ENCODE results near the gene PLIN1. TPM values are rescaled to one million over a fixed set of nuclear protein-coding genes. Genes with fewer than 3 reads are reported as not detected.

PLIN1 gene
- total RNA-seq, 1 donor from 2014 or later: not detected

GRCh38 chr15:89654301-89654761 lies 24.8 kb downstream of the PLIN1 start:
- no peak for DNase-seq (ENCODE audit: low read depth in 2 of 2)

DNA sequence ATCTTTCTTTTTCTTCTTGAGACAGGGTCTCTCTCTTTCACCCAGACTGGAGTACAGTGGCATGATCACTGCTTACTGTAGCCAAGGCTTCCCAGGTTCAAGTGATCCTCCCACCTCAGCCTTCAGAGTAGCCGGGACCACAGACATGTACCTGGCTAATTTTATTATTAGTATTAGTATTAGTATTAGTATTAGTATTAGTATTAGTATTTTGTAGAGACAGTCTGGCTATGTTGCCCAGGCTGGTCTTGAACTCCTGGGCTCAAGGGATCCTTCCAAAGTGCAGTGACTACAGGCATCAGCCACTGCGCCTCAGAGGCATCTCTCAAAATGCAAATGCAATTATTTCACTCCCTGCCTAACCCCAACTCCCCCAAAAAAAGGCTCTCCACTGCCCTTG lies 25.6 kb downstream of the PLIN1 start:
- DNase-seq (ENCODE audit: low read depth in 2 of 2): no peak

DNA sequence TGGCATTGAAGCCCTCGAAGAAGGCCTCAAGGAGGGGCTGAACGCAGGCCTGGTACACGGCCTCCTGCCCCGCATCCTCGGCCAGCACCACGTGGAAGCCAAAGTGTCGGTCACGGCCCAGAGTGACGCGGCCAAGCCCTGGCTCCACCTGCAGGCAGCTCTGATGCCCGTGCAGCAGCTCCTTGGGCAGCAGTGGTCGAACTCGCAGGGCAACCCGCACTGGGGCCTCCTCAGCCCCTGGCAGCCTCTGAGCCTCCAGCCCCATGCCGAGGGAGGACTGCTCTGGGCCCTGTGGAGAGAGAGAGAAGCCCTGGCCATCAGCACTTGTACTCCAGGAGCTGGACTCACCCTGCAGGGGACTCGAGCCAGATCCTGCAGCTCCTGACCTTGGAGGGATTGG lies 26.5 kb downstream of the PLIN1 start:
- DNase-seq (ENCODE audit: low read depth in 2 of 2): no peak

DNA sequence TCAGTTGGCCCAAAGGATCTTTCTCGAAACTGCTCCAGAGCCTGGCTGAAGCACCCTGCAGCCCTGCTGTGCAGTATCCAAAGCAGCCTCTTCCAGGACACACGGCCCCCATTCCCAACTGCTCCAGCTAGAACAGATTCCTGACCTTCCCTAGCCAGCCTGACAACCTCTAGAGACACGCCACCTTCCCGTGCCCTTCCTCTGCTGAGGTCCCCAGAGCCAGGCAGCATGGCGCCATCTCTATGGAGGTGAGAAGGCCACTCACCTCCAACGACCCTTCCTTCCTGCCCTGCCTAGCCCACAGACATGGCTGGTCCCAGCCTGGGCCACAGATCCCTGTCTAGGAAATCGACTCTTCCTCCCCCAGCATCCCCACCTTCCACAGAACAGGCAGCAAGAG lies 27.0 kb downstream of the PLIN1 start:
- no peak for DNase-seq (ENCODE audit: low read depth in 2 of 2)

GRCh38 chr15:89649716-89650115 lies 29.5 kb downstream of the PLIN1 start:
- no peak for DNase-seq (ENCODE audit: low read depth in 2 of 2)

GRCh38 chr15:89649013-89649625 lies 30.0 kb downstream of the PLIN1 start:
- no peak for DNase-seq (ENCODE audit: low read depth in 2 of 2)

DNA sequence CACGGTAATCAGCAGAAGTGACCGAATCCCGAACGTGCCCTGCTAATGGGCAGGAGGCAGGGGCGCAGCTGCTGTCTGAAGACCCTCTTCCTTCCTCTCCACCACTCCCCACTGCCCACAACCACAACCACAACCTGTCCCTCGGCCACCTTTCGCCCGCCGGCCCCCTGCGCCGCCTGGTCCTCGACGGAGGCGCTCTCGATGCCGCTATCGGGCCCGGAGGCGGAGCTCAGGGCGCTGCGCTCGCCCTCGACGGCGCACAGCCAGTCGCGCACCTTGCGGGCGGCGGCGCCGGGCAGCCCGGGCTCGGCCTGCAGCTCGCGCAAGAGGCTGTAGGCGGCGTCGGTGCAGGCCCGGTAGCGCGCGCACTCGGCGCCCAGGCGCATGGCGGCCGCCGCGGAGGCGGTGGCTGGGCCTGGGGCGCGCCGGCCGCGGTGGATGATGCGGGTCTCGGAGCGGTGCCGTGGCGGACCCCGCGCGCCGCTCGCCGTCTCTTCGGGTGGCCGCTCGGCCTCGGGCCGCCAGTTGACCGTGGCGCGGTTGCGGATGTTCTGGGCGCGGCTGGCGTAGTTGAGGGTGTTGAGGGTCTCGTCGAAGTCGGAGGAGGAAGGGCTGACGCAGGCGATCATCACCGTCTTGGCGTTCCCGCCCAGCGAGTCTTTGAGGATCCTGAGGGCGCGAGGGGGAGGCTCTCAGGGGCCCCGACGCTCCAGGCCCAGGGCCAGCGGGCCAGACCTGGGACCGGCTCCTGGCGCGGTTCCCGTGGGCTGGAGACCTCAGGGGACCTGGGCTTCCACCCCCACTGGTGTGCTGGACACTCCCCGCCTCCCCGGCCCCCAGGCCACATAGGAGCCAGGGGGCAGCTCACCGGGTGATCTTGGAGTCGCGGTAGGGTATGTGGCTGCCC lies 30.8 kb downstream of the PLIN1 start:
- DNase-seq (ENCODE audit: low read depth in 2 of 2): no peak

DNA sequence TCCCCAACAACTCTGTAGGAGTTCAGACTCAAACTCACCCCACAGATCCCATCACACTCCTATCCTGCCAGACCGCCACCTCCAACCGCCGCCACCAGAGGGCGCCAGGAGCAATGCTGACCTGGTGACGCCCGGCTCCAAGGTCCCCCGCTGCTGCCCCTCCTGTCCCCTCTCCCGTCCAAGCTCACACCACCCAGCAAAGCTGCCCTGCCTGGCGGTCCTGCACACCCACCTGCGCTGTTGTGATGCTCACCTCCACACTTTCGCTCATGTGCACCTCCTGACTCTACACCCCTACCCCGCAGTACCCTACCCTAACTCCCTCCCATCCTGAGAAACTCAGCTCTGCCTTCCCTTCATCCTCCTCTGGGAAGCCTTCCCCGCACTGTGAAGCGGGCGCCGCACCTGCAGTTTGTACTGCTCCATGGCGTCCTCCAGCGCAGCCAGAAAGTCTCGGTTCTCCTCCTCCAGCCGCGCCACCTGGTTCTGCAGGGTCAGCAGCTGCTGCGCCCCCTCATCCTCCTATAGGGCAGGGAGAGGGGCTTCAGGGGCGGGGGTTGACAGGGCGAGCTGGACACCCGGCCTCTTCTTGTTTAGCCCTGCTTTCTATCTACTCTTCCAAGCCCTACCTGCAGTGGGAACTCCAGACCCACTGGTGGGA lies 31.8 kb downstream of the PLIN1 start:
- DNase-seq (ENCODE audit: low read depth in 2 of 2): peak; percentile 20 to 58

DNA sequence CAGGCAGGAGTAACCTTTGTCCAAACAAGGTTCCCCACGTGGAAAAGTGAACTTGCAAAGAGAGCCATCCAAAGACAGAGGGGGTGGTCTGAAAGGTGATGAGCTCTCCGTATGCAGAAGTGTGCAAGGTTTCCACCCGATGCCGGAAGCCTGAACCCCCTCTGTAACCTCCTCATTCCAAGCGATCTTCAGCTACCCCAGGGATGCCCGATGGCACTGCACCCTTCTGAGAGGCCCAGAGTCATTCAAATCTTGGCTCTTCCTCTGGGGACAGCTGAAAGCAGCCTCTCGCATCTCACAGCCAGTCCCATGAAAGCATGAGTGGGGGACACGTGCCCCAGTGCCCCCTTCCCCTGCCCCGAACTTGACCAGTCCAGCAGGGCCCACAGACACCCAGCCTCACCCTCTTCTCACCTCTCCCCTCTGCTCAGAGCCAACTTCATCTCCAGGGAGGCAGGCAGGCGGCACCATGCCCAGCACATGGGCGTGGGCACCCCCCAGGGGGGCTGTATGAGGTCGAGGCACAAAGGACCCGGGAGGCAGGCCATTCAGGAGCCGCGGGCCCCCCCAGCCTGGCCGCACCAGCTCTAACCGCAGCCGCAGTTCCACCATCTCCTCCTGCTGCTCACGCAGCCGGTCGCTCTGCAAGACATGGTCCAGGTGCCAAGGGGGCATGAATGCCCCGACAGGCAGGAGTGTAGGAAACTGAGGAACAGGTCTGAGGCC lies 32.6 kb downstream of the PLIN1 start:
- DNase-seq (ENCODE audit: low read depth in 2 of 2): no peak

GRCh38 chr15:89645680-89646079 lies 33.5 kb downstream of the PLIN1 start:
- no peak for DNase-seq (ENCODE audit: low read depth in 2 of 2)

DNA sequence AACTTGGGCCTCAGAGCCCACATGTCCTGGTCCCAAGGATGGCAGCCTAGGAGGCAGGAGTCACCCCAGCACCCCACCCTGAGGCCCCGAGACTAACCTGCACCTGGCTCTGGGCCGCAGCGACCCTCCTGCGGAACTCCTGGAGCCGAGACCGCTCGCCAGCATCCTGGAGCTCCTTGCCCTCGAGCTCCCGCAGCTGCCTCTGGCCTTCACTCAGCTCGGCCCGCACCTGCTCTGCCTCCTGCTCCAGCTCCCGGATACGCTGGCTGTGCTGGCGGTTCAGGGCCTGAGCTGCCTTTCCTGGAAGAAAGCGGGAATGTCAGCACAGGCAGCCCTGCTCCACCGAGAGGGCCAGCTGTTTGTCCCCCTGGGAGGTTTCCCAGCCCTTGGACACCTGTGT lies 37.1 kb downstream of the PLIN1 start:
- DNase-seq (ENCODE audit: low read depth in 2 of 2): no peak

GRCh38 chr15:89641053-89641452 lies 38.1 kb downstream of the PLIN1 start:
- DNase-seq (ENCODE audit: low read depth in 2 of 2): no peak

- no peak for DNase-seq (ENCODE audit: low read depth in 2 of 2)
These were observed 38.9 kb downstream of the PLIN1 start for GRCh38 chr15:89640245-89640644.

- no peak for DNase-seq (ENCODE audit: low read depth in 2 of 2)
These were observed 45.6 kb downstream of the PLIN1 start for GRCh38 chr15:89633585-89633984.

DNA sequence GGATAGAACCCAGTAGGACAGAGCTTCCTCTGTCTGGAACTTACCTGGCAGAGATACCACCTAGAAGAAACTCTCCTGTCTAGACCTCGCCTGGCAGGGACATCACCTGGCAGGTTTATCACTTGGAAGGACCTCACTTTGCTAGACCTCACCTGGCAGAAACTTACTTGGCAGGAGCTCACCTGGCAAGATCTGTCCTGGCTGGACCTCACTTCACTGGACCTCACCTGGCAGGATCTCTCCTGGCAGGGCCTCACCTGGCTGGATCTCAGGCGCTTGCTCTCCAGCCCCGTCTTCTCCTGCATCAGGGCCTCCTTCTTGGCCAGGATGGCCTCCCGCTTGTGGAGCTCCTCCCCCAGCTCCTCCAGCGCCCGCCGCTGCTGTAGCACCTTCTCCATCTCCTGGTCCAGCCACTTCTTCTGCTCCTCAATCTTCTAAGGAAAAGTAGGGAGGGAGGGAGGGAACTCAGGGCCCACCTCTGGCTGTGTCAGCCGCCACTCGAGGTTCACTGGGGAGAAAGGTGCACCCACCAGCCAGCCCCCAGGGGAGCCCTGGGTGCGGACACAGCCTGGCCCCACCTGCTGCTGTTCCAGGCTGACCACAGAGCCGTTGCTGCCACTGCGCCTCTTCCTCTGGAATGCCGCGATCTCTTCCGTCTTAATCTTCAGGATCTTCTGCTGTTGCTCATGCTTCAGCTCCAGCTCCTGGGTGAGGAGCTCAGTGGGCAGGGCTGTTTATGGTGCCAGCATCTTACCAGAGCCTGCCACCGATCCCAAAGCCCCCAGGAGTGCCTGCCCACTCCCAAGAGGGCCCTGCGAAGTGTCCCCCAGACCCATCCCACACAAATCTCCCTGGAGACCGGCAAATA lies 46.4 kb downstream of the PLIN1 start:
- no peak for DNase-seq (ENCODE audit: low read depth in 2 of 2)

- DNase-seq (ENCODE audit: low read depth in 2 of 2): no peak
These were observed 47.3 kb downstream of the PLIN1 start for GRCh38 chr15:89631902-89632264.

DNA sequence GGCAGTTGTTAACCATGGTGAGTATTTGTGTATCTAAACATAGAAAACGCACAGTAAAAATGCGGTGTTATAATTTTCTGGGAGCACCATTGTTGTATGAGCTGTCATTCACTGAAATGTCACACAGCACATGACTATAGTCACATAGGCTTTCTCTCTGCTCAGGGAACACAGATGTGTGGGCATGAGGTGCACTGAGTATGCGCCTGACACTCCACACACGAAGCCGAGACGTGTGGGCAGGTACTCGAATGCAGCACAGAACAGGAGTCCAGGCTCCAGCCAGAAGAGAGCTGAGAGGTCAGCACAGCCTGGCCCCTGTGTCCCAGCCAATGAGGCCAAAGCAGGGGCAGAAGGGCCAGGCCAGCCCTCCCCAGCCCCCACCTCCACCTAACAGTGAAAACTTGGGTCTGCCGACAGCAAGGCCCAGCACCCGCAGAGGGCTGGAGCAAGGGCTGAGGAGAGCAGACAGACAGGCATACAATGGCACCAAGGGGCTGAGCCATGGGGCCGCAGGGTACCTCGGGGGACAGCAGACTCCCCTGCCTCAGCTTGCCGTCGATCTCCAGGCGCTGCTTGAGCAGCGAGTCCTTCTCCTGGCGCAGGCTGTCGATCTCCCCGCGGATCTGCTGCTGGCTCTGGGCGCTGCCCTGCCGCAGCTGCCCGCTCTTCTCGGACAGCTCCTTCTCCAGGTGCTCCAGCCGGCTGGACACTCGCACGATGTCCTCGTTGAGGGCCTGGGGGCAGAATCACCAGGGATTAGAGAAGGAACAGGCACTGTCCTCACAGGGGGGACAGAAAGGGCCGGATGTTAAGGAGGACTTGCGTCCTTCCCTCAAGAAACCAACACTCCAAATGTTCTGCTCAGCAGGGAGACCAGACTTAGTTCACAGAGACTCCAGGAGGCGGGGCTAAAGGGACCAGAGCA lies 47.9 kb downstream of the PLIN1 start:
- no peak for DNase-seq (ENCODE audit: low read depth in 2 of 2)

DNA sequence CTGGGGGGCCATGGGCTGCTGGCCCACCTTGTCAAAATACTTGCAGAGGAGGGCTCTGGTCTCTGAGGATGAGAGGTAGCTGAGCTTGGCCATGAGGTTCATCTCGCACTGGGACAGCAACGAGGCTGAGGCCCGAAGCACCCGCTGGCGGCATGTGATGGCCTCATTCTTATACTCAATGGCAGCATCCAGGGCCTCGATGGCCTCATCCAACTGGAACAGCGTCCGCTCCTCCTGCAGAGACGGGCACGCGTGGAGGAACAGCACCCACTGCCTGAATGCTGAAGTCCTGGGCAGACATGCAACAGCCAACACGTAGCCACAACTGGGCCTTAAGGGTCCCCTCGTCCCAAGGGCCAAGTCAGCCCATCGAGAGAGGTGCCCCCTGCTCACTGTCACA lies 48.9 kb downstream of the PLIN1 start:
- DNase-seq (ENCODE audit: low read depth in 2 of 2): no peak

DNA sequence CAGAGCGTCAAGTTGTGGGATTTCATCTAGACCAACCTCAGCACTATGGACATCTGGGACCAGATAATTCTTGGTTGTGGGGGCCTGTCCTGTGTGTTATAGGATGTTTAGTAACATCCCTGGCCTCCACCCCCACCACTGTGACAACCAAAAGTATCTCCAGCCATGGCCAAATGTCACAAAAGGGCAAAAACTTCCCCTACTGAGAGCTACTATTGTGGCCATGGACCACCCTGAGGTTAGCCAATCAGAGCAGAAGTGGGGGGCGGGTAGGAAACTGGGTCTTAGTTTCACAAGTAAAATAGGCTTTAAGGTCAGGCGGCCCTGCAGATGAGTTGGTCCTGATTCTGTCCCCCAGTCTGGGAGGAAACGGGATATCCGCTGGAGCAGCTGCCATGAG lies 49.3 kb downstream of the PLIN1 start:
- DNase-seq (ENCODE audit: low read depth in 2 of 2): no peak
